Stimulated activated CD8-positive, alpha-beta memory T cell treated with anti-CD3 and anti-CD28 coated beads, Interleukin-7, amount 100 ng/mL, for 24 hours (primary cell): ENCODE results near the gene CRTAP.
"Not testable (repeated sequence)": the region's sequence is repeated elsewhere in the genome, so short reads cannot be mapped to it uniquely, and the experiment has no call there.

Experiments
- DNase-seq: peaks from one replicate; pipeline ENCODE4 v3.0.0-alpha.2; 2020; ENCODE audit warnings: low read depth

The CRTAP gene

GRCh38 chr3:33141006-33141405 is 27.2 kb downstream of the CRTAP start:
- no peak for DNase-seq

GRCh38 chr3:33144433-33144832 is 30.6 kb downstream of the CRTAP start:
- DNase-seq: no peak

- no peak for DNase-seq
These were observed 31.5 kb downstream of the CRTAP start for GRCh38 chr3:33145221-33145900.

GRCh38 chr3:33145901-33146580 is 32.2 kb downstream of the CRTAP start:
- no peak for DNase-seq

GRCh38 chr3:33146791-33147445 is 33.1 kb downstream of the CRTAP start:
- no peak for DNase-seq

- no peak for DNase-seq
These were observed 35.5 kb downstream of the CRTAP start for GRCh38 chr3:33149342-33149741.

GRCh38 chr3:33152363-33153360 is 38.8 kb downstream of the CRTAP start:
- no peak for DNase-seq

- no peak for DNase-seq
These were observed 40.0 kb downstream of the CRTAP start for GRCh38 chr3:33153782-33154181.

GRCh38 chr3:33155301-33155700 is 41.5 kb downstream of the CRTAP start:
- DNase-seq: no peak

- DNase-seq: no peak
These were observed 45.4 kb downstream of the CRTAP start for GRCh38 chr3:33159234-33159633.

GRCh38 chr3:33159981-33160380 is 46.2 kb downstream of the CRTAP start:
- no peak for DNase-seq

- not testable (repeated sequence) for DNase-seq
These were observed 48.8 kb downstream of the CRTAP start for GRCh38 chr3:33162621-33163020.

GRCh38 chr3:33165372-33165771 is 51.6 kb downstream of the CRTAP start:
- no peak for DNase-seq

- DNase-seq: no peak
These were observed 52.3 kb downstream of the CRTAP start for GRCh38 chr3:33166095-33166494.

- no peak for DNase-seq
These were observed 53.5 kb downstream of the CRTAP start for GRCh38 chr3:33167284-33167683.

- no peak for DNase-seq
These were observed 54.0 kb downstream of the CRTAP start for GRCh38 chr3:33167716-33168336.

GRCh38 chr3:33170531-33170930 is 56.7 kb downstream of the CRTAP start:
- no peak for DNase-seq

GRCh38 chr3:33171580-33171979 is 57.8 kb downstream of the CRTAP start:
- no peak for DNase-seq

- no peak for DNase-seq
These were observed 59.3 kb downstream of the CRTAP start for GRCh38 chr3:33173103-33173502.

GRCh38 chr3:33173672-33174071 is 59.9 kb downstream of the CRTAP start:
- no peak for DNase-seq

GRCh38 chr3:33174095-33174494 is 60.3 kb downstream of the CRTAP start:
- no peak for DNase-seq
